ENCODE measurements around the gene CHST15.

DNA sequence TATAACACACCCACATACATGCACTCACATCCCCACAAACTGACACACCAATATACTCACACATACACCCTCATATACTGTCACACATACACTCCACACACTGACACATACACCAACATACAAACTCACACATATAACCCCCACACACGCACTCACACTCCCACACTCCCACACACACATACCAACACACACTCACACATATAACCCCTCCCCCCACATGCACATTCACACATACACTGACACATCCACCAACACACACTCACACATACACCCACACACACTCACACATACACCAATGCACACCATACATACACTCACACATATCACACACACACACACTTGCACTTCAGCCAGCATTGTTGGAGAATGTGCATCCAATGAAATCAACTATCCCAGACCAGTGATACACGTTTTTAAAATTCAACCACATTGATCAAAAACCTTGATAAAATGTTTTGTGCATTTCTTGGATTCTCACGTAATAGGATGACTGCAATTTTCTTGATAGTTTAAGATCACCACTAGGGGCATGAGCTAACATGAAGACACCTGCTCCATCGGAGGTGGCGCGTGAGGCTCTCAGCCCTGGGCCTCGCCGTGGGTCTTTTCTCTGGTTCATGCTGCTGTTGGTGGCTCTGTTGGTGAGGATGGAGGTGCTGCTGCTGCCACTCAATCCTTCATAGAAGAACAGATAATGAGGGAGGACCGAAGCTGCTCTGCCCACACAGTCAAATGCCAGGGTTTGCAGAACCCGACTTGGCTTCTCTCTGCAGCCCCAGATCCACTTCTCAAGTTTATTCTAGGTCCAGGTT lies 32.1 kb upstream of the CHST15 start:
- TF ChIP-seq, protein P1, sequence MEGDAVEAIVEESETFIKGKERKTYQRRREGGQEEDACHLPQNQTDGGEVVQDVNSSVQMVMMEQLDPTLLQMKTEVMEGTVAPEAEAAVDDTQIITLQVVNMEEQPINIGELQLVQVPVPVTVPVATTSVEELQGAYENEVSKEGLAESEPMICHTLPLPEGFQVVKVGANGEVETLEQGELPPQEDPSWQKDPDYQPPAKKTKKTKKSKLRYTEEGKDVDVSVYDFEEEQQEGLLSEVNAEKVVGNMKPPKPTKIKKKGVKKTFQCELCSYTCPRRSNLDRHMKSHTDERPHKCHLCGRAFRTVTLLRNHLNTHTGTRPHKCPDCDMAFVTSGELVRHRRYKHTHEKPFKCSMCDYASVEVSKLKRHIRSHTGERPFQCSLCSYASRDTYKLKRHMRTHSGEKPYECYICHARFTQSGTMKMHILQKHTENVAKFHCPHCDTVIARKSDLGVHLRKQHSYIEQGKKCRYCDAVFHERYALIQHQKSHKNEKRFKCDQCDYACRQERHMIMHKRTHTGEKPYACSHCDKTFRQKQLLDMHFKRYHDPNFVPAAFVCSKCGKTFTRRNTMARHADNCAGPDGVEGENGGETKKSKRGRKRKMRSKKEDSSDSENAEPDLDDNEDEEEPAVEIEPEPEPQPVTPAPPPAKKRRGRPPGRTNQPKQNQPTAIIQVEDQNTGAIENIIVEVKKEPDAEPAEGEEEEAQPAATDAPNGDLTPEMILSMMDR (IDR thresholded peaks at IDR 0.05; ENCODE audit: low read depth, low read length, poor library complexity, severe bottlenecking), result peak; percentile 80
- no peak for TF ChIP-seq EZH2phosphoT487 (IDR thresholded peaks at IDR 0.05; ENCODE audit: borderline replicate concordance, low read length)
